OCI-LY1 (cell line): ENCODE data around the gene HYKK.

Experiments used
- H2AFZ ChIP-seq: fragments of 200-600 bp; sonication (generic), shearing (Covaris generic); 2 replicates; pipeline ENCODE4 v1.6.0; 2014; ENCODE audit warnings: antibody characterized with exemption, mild to moderate bottlenecking, low read length
- H3F3A ChIP-seq: fragments of 200-600 bp; sonication (generic), shearing (Covaris generic); 2 replicates; pipeline ENCODE4 v1.6.0; 2014; ENCODE audit warnings: mild to moderate bottlenecking, antibody characterized with exemption, low read length, moderate library complexity; ENCODE audit not compliant: insufficient read depth
- H3K27ac ChIP-seq: fragments of 200-600 bp; sonication (generic); 2 replicates; pipeline ENCODE4 v1.5.1; 2014; ENCODE audit warnings: low read length, mixed run types, mild to moderate bottlenecking, low read depth; ENCODE audit not compliant: poor library complexity, severe bottlenecking
- H3K27me3 ChIP-seq: fragments of 200-600 bp; sonication (generic); 2 replicates; pipeline ENCODE4 v1.6.0; 2014; ENCODE audit warnings: antibody characterized with exemption, mild to moderate bottlenecking, low read length, moderate library complexity; ENCODE audit not compliant: insufficient read depth
- H3K36me3 ChIP-seq: fragments of 200-600 bp; sonication (generic); 2 replicates; pipeline ENCODE4 v1.6.1; 2014; ENCODE audit warnings: mild to moderate bottlenecking, antibody characterized with exemption, low read length, moderate library complexity, mixed read lengths; ENCODE audit not compliant: insufficient read depth
- H3K4me1 ChIP-seq: fragments of 200-600 bp; sonication (generic); 2 replicates; pipeline ENCODE4 v1.5.1; 2014; ENCODE audit warnings: mild to moderate bottlenecking, low read length, moderate library complexity; ENCODE audit not compliant: insufficient read depth, severe bottlenecking
- H3K4me2 ChIP-seq: fragments of 200-600 bp; sonication (generic), shearing (Covaris generic); 2 replicates; pipeline ENCODE4 v1.6.1; 2014; ENCODE audit warnings: low read length
- H3K4me3 ChIP-seq: fragments of 200-600 bp; sonication (generic); 2 replicates; pipeline ENCODE4 v1.5.1; 2014; ENCODE audit warnings: low read length, low read depth, mild to moderate bottlenecking, mixed read lengths; ENCODE audit not compliant: poor library complexity, severe bottlenecking
- H3K79me2 ChIP-seq: fragments of 200-600 bp; shearing (Covaris generic); 2 replicates; pipeline ENCODE4 v1.6.1; 2016; ENCODE audit warnings: mixed run types, low read length, mixed read lengths; ENCODE audit not compliant: insufficient read depth
- H3K9ac ChIP-seq: fragments of 200-600 bp; sonication (generic), shearing (Covaris generic); 2 replicates; pipeline ENCODE4 v1.6.1; 2014; ENCODE audit warnings: mild to moderate bottlenecking, low read length, mixed read lengths
- H3K9me2 ChIP-seq: fragments of 200-600 bp; sonication (generic), shearing (Covaris generic); 2 replicates; pipeline ENCODE4 v1.6.1; 2014; ENCODE audit warnings: low read depth, mild to moderate bottlenecking, low read length, mixed read lengths
- H3K9me3 ChIP-seq: fragments of 200-600 bp; shearing (Covaris generic); 2 replicates; pipeline ENCODE4 v1.6.1; 2014; ENCODE audit warnings: low read length, mixed read lengths
- H4K20me1 ChIP-seq: fragments of 200-600 bp; sonication (generic), shearing (Covaris generic); 2 replicates; pipeline ENCODE4 v1.6.0; 2016; ENCODE audit warnings: mild to moderate bottlenecking, low read length; ENCODE audit not compliant: insufficient read depth
- EZH2 ChIP-seq: fragments of 200-600 bp; sonication (generic), shearing (Covaris generic); IDR thresholded peaks from 2 replicates; pipeline ENCODE4 v1.8.0; 2017; ENCODE audit warnings: borderline replicate concordance, mixed run types, mild to moderate bottlenecking, antibody characterized with exemption, low read length, moderate library complexity, mixed read lengths
- TF ChIP-seq, protein P1 (sequence below): fragments of 200-600 bp; sonication (generic), shearing (Covaris generic); IDR thresholded peaks from 2 replicates; pipeline ENCODE4 v1.5.1; 2017; ENCODE audit warnings: mild to moderate bottlenecking, antibody characterized with exemption, low read length, moderate library complexity, mixed read lengths

The HYKK gene

DNA sequence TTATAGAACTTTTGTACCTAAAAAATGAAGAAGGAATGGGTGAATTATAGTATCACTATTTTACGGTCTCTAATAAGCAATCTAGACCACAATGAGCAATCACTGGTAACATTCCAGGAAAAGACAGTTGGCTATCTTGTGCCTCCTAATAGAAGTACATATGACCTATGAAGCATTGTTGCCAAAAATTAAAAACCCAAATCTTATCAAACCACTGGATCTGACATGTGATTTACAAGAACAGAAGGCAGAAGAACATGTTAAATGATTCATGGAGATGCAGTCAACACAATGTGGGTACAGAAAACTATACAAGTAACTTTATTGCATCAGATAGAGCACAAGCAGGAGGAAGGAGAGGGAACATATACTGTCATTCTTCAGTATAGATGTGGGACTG lies 14.5 kb upstream of the HYKK start:
- Histone ChIP-seq H3F3A (no peaks in the 10 kb centered on the region; the same call in 1 of the 2 replicates), H3K79me2 (no peaks in the 10 kb centered on the region), H3K9ac (no peak overlapping the region), H3K27me3 (no peaks in the 10 kb centered on the region), H4K20me1 (no peaks in the 10 kb centered on the region), H3K27ac (no peak overlapping the region), H3K4me1 (peaks cover 20% of the 10 kb centered on the region), H3K4me2 (no peak overlapping the region), H3K4me3 (no peak overlapping the region), H3K9me2 (no peaks in the 10 kb centered on the region), H3K36me3 (peaks cover 82% of the 10 kb centered on the region), H3K9me3 (no peaks in the 10 kb centered on the region), H2AFZ (no peak overlapping the region)
- TF ChIP-seq EZH2: no peak
- TF ChIP-seq, protein P1, sequence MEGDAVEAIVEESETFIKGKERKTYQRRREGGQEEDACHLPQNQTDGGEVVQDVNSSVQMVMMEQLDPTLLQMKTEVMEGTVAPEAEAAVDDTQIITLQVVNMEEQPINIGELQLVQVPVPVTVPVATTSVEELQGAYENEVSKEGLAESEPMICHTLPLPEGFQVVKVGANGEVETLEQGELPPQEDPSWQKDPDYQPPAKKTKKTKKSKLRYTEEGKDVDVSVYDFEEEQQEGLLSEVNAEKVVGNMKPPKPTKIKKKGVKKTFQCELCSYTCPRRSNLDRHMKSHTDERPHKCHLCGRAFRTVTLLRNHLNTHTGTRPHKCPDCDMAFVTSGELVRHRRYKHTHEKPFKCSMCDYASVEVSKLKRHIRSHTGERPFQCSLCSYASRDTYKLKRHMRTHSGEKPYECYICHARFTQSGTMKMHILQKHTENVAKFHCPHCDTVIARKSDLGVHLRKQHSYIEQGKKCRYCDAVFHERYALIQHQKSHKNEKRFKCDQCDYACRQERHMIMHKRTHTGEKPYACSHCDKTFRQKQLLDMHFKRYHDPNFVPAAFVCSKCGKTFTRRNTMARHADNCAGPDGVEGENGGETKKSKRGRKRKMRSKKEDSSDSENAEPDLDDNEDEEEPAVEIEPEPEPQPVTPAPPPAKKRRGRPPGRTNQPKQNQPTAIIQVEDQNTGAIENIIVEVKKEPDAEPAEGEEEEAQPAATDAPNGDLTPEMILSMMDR: no peak

- TF ChIP-seq, protein P1: no peak
- TF ChIP-seq EZH2: no peak
Observed at GRCh38 chr15:78501857-78502256, 5.5 kb upstream of the HYKK start.

DNA sequence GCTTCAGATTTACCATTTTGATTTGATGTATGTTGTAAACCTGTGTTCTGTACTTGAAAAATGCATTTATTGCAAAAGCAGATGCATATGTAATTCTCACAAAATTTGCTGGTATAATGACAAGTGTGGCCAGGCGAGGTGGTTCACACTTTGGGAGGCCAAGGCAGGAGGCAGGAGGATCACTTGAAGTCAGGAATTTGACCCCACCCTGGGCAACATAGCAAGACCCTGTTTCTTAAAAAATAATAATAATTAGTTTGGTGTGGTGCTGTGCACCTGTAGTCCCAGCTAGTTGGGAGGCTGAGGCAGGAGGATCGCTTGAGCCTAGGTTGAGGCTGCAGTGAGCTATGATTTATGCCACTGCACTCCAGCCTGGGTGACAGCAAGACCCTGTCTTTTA lies 4.7 kb upstream of the HYKK start:
- H3K36me3 ChIP-seq: peaks cover 45% of the 10 kb centered on the region
- H3K27ac ChIP-seq: no peak overlapping the region
- no peak overlapping the region for H3K4me3 ChIP-seq
- H2AFZ ChIP-seq: no peak overlapping the region
- no peak for TF ChIP-seq EZH2
- TF ChIP-seq, protein P1: no peak
- H3K9me3 ChIP-seq: no peaks in the 10 kb centered on the region
- peaks cover 4% of the 10 kb centered on the region for H3K4me1 ChIP-seq
- H4K20me1 ChIP-seq: no peaks in the 10 kb centered on the region
- no peaks in the 10 kb centered on the region for H3K27me3 ChIP-seq
- no peaks in the 10 kb centered on the region for H3F3A ChIP-seq
- no peaks in the 10 kb centered on the region for H3K9me2 ChIP-seq
- H3K9ac ChIP-seq: no peak overlapping the region
- H3K79me2 ChIP-seq: no peaks in the 10 kb centered on the region
- no peak overlapping the region for H3K4me2 ChIP-seq

More at GRCh38 chr15:78501857-78502256, 5.5 kb upstream of the HYKK start:
- Histone ChIP-seq H3K27me3 (no peaks in the 10 kb centered on the region), H3K79me2 (no peaks in the 10 kb centered on the region), H4K20me1 (no peaks in the 10 kb centered on the region), H3K4me2 (no peak overlapping the region), H2AFZ (no peak overlapping the region), H3K4me3 (no peak overlapping the region), H3K9me3 (no peaks in the 10 kb centered on the region), H3K27ac (no peak overlapping the region), H3K9me2 (no peaks in the 10 kb centered on the region), H3K4me1 (peaks cover 2% of the 10 kb centered on the region), H3F3A (no peaks in the 10 kb centered on the region), H3K9ac (no peak overlapping the region), H3K36me3 (peaks cover 53% of the 10 kb centered on the region)
